ENCODE measurements around the gene LRRTM4. TPM values are rescaled to one million over a fixed set of nuclear protein-coding genes. Genes with fewer than 3 reads are reported as not detected.
"Not testable (repeated sequence)": the region's sequence is repeated elsewhere in the genome, so short reads cannot be mapped to it uniquely, and the experiment has no call there.

Gene LRRTM4
- total RNA-seq, 1 experiment from 2014 or later = 0.23 TPM

GRCh38 chr2:77054938-77055337, 467.2 kb downstream of the LRRTM4 start:
- in situ Hi-C loops (cut with HindIII; ENCODE audit: low pct_unique_long_range_greater_than_20kb, low sequenced_read_pairs) = no loop called here
- TF ChIP-seq REST (IDR thresholded peaks at IDR 0.05; ENCODE audit: insufficient read depth in 1 of 2, low read depth in 2 of 2, low read length in 1 of 2) = peak; percentile 59 to 77
- no peak for TF ChIP-seq POLR2AphosphoS5 (IDR thresholded peaks at IDR 0.05; ENCODE audit: low read depth, low read length)
- H3K4me3 ChIP-seq (ENCODE audit: low read depth in 2 of 2, low read length in 2 of 2) = no peak overlapping the region
- H3K9me3 ChIP-seq (ENCODE audit: control insufficient read depth, insufficient read depth, low read depth, low read length) = no peaks in the 10 kb centered on the region
- BruUV-seq (replicated peaks) = no TSS peak
- intact Hi-C loops (cut with micrococcal nuclease; ENCODE audit: unreplicated experiment) = no loop called here
- H3K36me3 ChIP-seq (ENCODE audit: control insufficient read depth, insufficient read depth, low read length) = no peaks in the 10 kb centered on the region
- DNase-seq (ENCODE audit: low read depth, low spot score) (no peak), ATAC-seq (no peak)
- H3K27me3 ChIP-seq (ENCODE audit: control insufficient read depth, insufficient read depth, low read length) = no peaks in the 10 kb centered on the region
- POLR2A ChIA-PET = no interaction called here
- H3K27ac ChIP-seq (ENCODE audit: low read length) = no peak overlapping the region
- CTCF ChIA-PET = no interaction called here
- H3K4me1 ChIP-seq (ENCODE audit: control insufficient read depth, insufficient read depth, low read length) = no peaks in the 10 kb centered on the region

DNA sequence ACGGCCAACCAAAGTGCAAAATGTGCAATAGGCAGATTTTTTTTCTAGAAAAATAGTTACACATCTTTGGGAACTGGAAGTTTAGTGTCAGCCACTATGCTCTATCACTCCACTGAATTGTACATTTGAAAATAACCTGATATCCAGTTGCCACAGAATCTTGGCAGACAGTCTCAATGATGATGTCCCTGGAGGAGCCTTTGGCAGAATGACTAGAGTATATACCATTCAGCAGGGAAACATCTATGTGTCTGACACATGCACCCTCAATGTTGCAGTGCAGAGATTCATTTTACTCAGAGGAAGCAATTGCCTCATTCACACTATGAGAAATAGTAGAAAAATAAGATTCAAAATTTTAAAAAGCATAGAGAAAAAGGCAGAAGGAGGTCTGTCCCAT, 475.8 kb downstream of the LRRTM4 start:
- H3K36me3 ChIP-seq (ENCODE audit: control insufficient read depth, insufficient read depth, low read length) = no peaks in the 10 kb centered on the region
- BruUV-seq (replicated peaks) = no TSS peak

GRCh38 chr2:77045456-77045855, 476.7 kb downstream of the LRRTM4 start:
- ATAC-seq; H3K36me3 ChIP-seq (ENCODE audit: control insufficient read depth, insufficient read depth, low read length); intact Hi-C loops (cut with micrococcal nuclease; ENCODE audit: unreplicated experiment); in situ Hi-C loops (cut with HindIII; ENCODE audit: low pct_unique_long_range_greater_than_20kb, low sequenced_read_pairs); H3K27ac ChIP-seq (ENCODE audit: low read length); CTCF ChIA-PET; H3K4me1 ChIP-seq (ENCODE audit: control insufficient read depth, insufficient read depth, low read length); H3K27me3 ChIP-seq (ENCODE audit: control insufficient read depth, insufficient read depth, low read length); BruUV-seq (replicated peaks); DNase-seq (ENCODE audit: low read depth, low spot score); H3K9me3 ChIP-seq (ENCODE audit: control insufficient read depth, insufficient read depth, low read depth, low read length); H3K4me3 ChIP-seq (ENCODE audit: low read depth in 2 of 2, low read length in 2 of 2); POLR2A ChIA-PET: not testable (repeated sequence)

More for the DNA sequence above, 475.8 kb downstream of the LRRTM4 start:
- in situ Hi-C loops (cut with HindIII; ENCODE audit: low pct_unique_long_range_greater_than_20kb, low sequenced_read_pairs) = no loop called here
- no peak overlapping the region for H3K27ac ChIP-seq (ENCODE audit: low read length)
- intact Hi-C loops (cut with micrococcal nuclease; ENCODE audit: unreplicated experiment) = no loop called here
- TF ChIP-seq REST (IDR thresholded peaks at IDR 0.05; ENCODE audit: insufficient read depth in 1 of 2, low read depth in 2 of 2, low read length in 1 of 2) (no peak), TCF7L2 (IDR thresholded peaks at IDR 0.05; ENCODE audit: low read depth, low read length) (no peak), POLR2AphosphoS5 (IDR thresholded peaks at IDR 0.05; ENCODE audit: low read depth, low read length) (no peak), SIN3A (IDR thresholded peaks at IDR 0.05; ENCODE audit: borderline replicate concordance, insufficient read depth, low read depth, low read length) (no peak), CTCF (IDR thresholded peaks at IDR 0.05) (no peak)
- no peaks in the 10 kb centered on the region for H3K27me3 ChIP-seq (ENCODE audit: control insufficient read depth, insufficient read depth, low read length)
- no peaks in the 10 kb centered on the region for H3K4me1 ChIP-seq (ENCODE audit: control insufficient read depth, insufficient read depth, low read length)
- H3K4me3 ChIP-seq (ENCODE audit: low read depth in 2 of 2, low read length in 2 of 2) = no peak overlapping the region
- ATAC-seq (no peak), DNase-seq (ENCODE audit: low read depth, low spot score) (no peak)
- H3K9me3 ChIP-seq (ENCODE audit: control insufficient read depth, insufficient read depth, low read depth, low read length) = no peaks in the 10 kb centered on the region
- CTCF ChIA-PET = no interaction called here
- POLR2A ChIA-PET = no interaction called here
